Esophagus mucosa (tissue), 1 donor: Measurements from ENCODE around the gene TUBB4A. TPM values are rescaled to one million over a fixed set of nuclear protein-coding genes. Genes with fewer than 3 reads are reported as not detected.

Source experiments
- ATAC-seq: fragments of 200-7000 bp; cut with Tn5 transposase; one replicate; pipeline ENCODE4 v1.9.1; 2020
- total RNA-seq: library from RNA; stranded (reverse); gene quantifications from one replicate; pipeline ENCODE4 v1.2.4, GENCODE V29; 2023
- donor health status: DM: yes; HTN: yes; CAD: no.

TUBB4A gene
- total RNA-seq, 1 donor from 2014 or later: 0.12 TPM

DNA sequence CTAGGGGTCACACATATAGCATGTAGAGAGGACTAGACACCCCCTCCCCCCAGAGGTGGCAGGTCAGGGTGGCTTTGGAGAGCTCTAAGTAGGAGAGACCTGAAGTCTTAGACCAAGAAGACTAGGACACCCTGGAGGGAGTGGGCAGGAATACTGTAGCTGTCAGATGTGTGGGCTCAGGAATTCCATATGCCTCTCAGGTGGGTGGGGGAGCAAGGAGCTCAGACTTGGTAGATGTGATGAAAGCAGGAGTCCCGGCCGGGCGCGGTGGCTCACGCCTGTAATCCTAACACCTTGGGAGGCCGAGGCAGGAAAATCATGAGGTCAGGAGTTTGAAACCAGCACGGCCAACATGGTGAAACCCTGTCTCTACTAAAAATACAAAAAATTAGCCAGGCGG is 36.4 kb downstream of the TUBB4A start:
- ATAC-seq: no peak

GRCh38 chr19:6465006-6465405 is 37.1 kb downstream of the TUBB4A start:
- no peak for ATAC-seq

DNA sequence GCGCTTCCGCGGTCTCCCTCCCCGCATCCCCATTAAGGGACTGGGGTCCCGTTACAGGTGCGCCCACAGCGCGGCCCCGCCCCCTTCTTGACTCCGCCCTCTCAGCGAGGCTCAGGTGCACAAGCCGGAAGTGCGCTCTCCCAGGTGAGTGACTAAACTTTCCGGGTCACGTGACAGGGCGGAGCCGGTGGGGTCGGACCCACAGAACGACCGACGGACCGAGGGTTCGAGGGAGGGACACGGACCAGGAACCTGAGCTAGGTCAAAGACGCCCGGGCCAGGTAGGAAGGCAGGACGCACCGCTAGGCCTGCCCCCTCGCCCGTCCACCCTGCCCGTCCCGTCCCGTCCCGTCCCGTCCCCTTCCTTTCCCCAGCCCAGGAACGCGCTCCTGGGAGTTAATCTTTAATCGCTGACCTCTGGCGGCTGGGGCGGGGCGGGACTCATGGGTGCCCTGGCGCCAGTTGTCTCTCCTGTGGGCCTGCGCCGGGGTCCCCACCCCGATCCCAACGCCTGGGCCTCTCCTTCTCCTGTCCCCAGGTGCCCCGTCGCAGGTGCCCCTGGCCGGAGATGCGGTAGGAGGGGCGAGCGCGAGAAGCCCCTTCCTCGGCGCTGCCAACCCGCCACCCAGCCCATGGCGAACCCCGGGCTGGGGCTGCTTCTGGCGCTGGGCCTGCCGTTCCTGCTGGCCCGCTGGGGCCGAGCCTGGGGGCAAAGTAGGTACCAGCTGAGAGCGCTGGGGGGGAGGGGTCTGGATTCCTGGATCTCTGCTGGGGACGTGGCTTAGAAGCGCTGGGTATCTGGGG is 37.8 kb downstream of the TUBB4A start, which contains the start of gene CRB3:
TSS of gene CRB3 (plus strand) at position 202 of the 804 bp plus-strand sequence. CDS start at position 633, 431 bp downstream.
- ATAC-seq: peak; percentile 58

DNA sequence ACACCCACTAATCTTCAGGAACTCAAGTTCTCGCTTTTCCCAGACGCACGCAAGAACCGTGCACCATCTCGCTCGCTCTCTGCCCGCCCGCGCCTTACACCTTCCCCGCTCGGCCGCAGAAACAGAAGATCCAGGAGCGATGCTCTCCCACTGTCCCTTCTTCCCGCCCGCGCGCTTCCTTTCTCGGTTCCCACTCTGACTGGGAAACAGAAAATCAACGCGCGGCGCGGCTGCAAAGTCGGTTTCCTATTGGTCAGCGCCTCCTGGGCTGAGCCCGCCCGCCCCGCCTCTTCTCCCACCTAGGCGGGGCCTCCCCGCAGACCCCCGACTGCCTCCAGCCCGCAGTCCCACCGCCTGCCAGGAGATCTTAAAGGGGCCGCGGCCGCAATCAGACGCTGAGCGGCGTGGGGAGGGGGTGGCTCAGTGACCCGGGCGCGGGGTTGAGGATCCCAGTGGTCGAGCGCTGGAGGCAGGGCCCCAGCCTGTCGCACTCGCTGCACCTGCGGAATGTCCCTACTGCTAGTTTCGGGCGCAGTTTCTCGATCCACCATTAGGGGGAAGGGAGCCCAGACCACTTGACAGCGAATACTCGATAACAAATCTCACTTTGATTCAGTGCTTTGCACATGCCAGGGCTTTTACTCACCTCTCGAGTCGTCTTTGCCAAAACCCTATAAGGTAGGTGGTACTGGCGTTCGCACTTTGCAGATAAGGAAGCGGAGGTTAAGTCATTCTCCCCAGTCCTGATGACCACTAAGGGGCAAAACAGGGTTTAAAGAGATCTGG is 41.8 kb downstream of the TUBB4A start:
- ATAC-seq: peak; percentile 69

DNA sequence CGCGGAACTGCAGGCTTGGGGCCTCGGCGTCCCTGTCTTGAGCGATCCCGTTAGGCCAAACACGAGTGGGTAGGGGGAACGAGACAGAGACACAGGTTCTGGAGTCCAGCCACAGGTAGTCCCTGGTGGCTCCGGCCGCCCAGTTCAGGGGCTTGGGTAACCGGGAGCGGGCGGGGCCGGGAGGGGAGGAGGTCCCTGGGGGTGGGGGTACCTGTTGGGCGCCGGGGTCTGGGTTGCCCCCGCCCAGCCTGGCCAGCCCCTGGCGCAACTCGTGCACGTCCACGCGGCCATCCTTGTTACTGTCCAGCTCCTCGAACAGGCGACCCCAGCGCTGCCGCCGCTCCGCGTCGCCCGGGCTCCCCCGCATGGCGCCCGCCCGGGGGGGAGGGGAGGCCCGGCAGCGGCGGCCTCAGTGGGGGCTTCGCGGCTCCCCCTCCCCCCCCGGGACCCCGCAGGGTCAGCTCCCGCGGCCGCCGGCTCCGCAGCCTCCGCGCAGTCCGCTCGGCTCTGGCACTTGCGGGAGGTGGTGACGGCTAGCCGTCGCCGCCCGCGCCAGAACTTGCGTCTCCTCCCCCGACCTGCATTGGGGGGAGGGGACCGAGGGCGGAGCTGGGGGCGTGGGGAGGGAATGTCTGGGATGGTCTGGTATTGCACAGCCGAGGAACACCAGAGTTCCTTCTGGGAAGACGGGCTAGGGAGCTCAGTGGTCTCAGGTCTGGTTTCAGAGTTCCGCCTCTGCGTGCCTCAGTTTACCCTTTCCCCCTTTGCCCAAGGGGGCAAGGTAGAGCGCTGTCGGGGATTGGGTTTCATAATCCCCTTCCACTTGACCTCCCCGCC is 42.6 kb downstream of the TUBB4A start, which contains the start of gene SLC25A23:
TSS of gene SLC25A23 (minus strand) at position 531 of the 837 bp plus-strand sequence. CDS start at position 367, 164 bp downstream.
- ATAC-seq: peak; percentile 48

- peak; percentile 5 for ATAC-seq
Measured at GRCh38 chr19:6458695-6459261, 43.3 kb downstream of the TUBB4A start.

GRCh38 chr19:6457958-6458694 is 44.0 kb downstream of the TUBB4A start:
- ATAC-seq: no peak

DNA sequence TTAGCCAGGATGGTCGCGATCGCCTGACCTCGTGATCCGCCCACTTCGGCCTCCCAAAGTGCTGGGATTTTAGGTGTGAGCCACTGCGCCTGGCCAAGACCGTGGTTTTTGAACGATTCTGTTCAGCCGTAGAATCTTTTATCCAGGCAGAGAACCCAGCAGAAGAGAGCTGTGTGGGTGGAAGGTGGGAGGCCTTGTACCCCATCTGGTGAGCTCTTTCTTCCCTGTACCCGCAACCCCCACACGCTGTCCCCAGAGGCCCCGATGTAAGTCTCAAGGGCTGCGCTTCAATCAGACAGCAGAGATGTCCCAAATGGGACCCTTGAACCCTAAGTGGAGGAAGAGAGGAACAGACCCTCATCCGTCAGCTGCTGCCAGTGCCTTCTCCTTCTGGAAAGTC is 46.2 kb downstream of the TUBB4A start:
- ATAC-seq: no peak

GRCh38 chr19:6453951-6454565 is 48.1 kb downstream of the TUBB4A start:
- no peak for ATAC-seq

DNA sequence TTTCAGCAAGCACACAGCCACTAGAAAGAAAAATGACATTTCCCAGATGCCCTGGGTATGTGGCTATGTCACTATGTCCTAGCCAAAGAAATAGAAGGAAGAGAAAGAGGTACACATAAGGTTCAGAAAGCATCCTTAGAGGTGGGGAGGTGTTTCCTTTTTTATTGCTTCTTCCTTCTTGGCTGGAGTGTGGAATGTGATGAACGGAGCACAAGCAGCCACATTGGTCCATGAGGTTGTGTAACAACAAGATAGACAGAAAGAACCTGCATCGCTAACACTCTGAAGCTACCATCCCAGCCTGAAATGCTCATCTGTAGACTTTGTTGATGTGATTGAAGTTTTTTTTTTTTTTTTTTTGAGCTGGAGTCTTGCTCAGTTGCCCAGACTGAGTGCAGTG is 49.2 kb downstream of the TUBB4A start:
- no peak for ATAC-seq

GRCh38 chr19:6452223-6452614 is 49.9 kb downstream of the TUBB4A start:
- ATAC-seq: no peak

- no peak for ATAC-seq
Measured at GRCh38 chr19:6451583-6452222, 50.4 kb downstream of the TUBB4A start.

- ATAC-seq: no peak
Measured at GRCh38 chr19:6450166-6450565, 51.9 kb downstream of the TUBB4A start.

DNA sequence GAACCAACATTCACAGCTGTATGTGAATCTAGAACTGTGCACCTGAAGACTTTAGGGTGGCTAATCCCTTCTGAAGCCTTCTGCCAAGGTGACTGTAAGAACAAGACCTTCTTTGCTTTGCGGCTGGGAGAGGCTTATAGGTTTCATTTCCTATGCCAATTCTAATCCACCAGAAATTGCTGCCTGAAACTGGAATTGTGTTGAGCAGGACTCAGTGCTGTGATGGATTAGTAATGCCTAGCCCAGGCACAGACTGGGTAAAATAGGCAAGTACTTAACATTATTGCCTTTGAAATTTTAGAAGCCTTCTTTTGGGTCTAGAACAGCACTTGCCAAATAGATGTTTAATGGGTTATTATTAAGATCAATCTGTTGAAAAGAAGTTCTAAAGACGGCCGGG is 54.1 kb downstream of the TUBB4A start:
- ATAC-seq: peak; percentile 72

- no peak for ATAC-seq
Measured at GRCh38 chr19:6446452-6446851, 55.7 kb downstream of the TUBB4A start.

Other genes with a start within 250 kb of the TUBB4A start
- gene MLLT1, start 222.3 kb downstream of the TUBB4A start, total RNA-seq: 27.5 TPM
- 1.8 TPM for gene ACER1, start 168.7 kb downstream of the TUBB4A start, total RNA-seq
- 65.4 TPM for gene CLPP, start 140.8 kb downstream of the TUBB4A start, total RNA-seq
- gene ALKBH7, start 129.5 kb downstream of the TUBB4A start, total RNA-seq: 74.8 TPM
- gene PSPN, start 126.4 kb downstream of the TUBB4A start, total RNA-seq: 1.5 TPM
- 32.6 TPM for gene GTF2F1, start 109.1 kb downstream of the TUBB4A start, total RNA-seq
- 148 TPM for gene KHSRP, start 77.5 kb downstream of the TUBB4A start, total RNA-seq
- 0.36 TPM for gene SLC25A41, start 68.5 kb downstream of the TUBB4A start, total RNA-seq
- 31.1 TPM for gene SLC25A23, start 42.5 kb downstream of the TUBB4A start, total RNA-seq
- gene CRB3, start 38.0 kb downstream of the TUBB4A start, total RNA-seq: 37.3 TPM
- gene DENND1C, start 20.5 kb downstream of the TUBB4A start, total RNA-seq: 1.3 TPM
- 4.7 TPM for gene TNFSF9, start 28.7 kb upstream of the TUBB4A start, total RNA-seq
- not detected for gene CD70, start 88.8 kb upstream of the TUBB4A start, total RNA-seq
- 0.28 TPM for gene TNFSF14, start 167.9 kb upstream of the TUBB4A start, total RNA-seq
- 65.0 TPM for gene C3, start 218.3 kb upstream of the TUBB4A start, total RNA-seq
- gene GPR108, start 235.3 kb upstream of the TUBB4A start, total RNA-seq: 65.9 TPM
- 129 TPM for gene TRIP10, start 237.4 kb upstream of the TUBB4A start, total RNA-seq